ENCODE measurements around the gene FBXL7. TPM values are rescaled to one million over a fixed set of nuclear protein-coding genes. Genes with fewer than 3 reads are reported as not detected.

Gene FBXL7
- total RNA-seq, 1 donor from 2014 or later, result 12.3 TPM

DNA sequence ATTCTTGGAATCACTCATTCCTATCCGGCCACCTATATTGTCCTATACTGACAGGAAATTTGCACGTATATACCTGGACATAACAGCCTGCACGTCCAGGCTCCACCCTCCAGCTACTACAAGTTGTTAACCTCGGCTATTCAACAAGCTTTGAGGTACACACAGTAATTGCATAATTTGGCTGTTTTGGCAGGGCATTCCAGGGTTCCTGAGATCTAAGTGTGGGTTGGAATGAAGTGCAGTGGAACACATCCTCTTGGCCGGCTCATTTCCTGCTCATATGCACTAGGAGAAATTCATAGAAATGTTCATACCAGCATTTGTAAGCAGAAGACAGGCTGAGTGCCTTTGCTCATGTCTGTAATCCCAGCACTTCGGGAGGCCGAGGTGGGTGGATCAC is 222.3 kb downstream of the FBXL7 start:
- Mint-ChIP-seq H3K4me1 (peaks cover 3% of the 10 kb centered on the region), H3K36me3 (peaks cover 1% of the 10 kb centered on the region), H3K9me3 (peaks cover 15% of the 10 kb centered on the region), H3K27me3 (ENCODE audit: insufficient read depth, low read depth) (no peaks in the 10 kb centered on the region), H3K27ac (no peak overlapping the region), H3K4me3 (no peak overlapping the region)
- Histone ChIP-seq H3K9me3 (ENCODE audit: low read depth) (peaks cover 6% of the 10 kb centered on the region), H3K27me3 (no peaks in the 10 kb centered on the region), H3K4me3 (no peak overlapping the region), H3K79me2 (ENCODE audit: low read depth) (peaks cover 35% of the 10 kb centered on the region), H2AFZ (replicated peaks) (no peak overlapping the region), H3K27ac (no peak overlapping the region), H3K4me1 (peaks cover 15% of the 10 kb centered on the region), H3F3A (ENCODE audit: low read depth) (no peaks in the 10 kb centered on the region), H3K4me2 (no peak overlapping the region), H3K36me3 (no peaks in the 10 kb centered on the region), H4K20me1 (ENCODE audit: low read depth) (no peaks in the 10 kb centered on the region), H3K9ac (no peak overlapping the region)
- TF ChIP-seq CTCF (IDR thresholded peaks at IDR 0.05) (no peak), EZH2 (IDR thresholded peaks at IDR 0.05) (no peak), EZH2phosphoT487 (IDR thresholded peaks at IDR 0.05) (no peak)
- no peak for DNase-seq (ENCODE audit: low spot score)

DNA sequence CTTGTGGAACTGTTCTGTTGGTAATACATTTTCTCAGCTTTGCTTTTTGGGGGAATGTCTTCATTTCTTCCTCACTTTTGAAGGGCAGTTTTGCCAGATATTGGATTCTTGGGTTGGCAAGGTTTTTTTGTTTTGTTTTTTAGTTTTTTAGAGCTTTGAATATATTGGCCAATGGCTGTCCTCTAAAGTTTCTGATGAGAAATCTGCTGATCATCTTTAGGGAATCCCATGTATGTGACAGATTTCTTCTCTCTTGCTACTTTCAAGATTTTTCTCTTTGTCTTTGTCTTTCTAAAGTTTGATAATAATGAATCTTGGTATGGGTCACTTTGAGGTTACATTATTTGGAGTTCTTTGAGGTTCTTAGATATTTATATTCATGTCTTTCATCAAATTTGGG is 227.4 kb downstream of the FBXL7 start:
- Mint-ChIP-seq H3K9me3 (peaks cover 25% of the 10 kb centered on the region), H3K4me3 (no peak overlapping the region), H3K27me3 (ENCODE audit: insufficient read depth, low read depth) (no peaks in the 10 kb centered on the region), H3K27ac (no peak overlapping the region), H3K4me1 (no peaks in the 10 kb centered on the region), H3K36me3 (peaks cover 2% of the 10 kb centered on the region)
- no peak for TF ChIP-seq CTCF (IDR thresholded peaks at IDR 0.05)
- TF ChIP-seq EZH2 (IDR thresholded peaks at IDR 0.05), result no peak
- no peak for TF ChIP-seq EZH2phosphoT487 (IDR thresholded peaks at IDR 0.05)
- no peaks in the 10 kb centered on the region for H3K4me1 ChIP-seq
- no peaks in the 10 kb centered on the region for H3F3A ChIP-seq (ENCODE audit: low read depth)
- no peak overlapping the region for H3K4me2 ChIP-seq
- no peak overlapping the region for H3K9ac ChIP-seq
- no peaks in the 10 kb centered on the region for H3K27me3 ChIP-seq
- peaks cover 43% of the 10 kb centered on the region for H3K79me2 ChIP-seq (ENCODE audit: low read depth)
- no peak overlapping the region for H3K27ac ChIP-seq
- H3K4me3 ChIP-seq, result no peak overlapping the region
- H3K9me3 ChIP-seq (ENCODE audit: low read depth), result peaks cover 6% of the 10 kb centered on the region
- no peak overlapping the region for H2AFZ ChIP-seq (replicated peaks)
- no peak for DNase-seq (ENCODE audit: low spot score)
- H4K20me1 ChIP-seq (ENCODE audit: low read depth), result no peaks in the 10 kb centered on the region
- H3K36me3 ChIP-seq, result no peaks in the 10 kb centered on the region

DNA sequence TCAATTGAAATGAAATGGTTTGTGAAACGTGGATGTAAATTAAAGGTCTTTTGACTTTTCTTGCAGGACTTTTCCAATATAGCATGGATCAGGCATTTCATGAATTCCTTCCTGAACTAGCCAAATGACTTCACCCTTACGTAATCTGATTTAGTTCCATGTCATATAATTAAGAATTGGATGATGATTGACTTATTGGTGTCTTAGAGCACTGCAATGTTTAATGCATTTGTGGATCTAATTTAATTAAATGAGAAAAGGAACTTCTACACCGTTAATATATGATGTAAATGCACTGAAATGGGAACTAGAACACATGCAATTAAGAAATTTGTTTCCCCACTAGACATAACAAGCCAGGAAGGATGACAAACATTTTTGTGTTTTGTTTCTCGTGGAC is 228.8 kb downstream of the FBXL7 start:
- H3K4me1 ChIP-seq, result no peaks in the 10 kb centered on the region
- Mint-ChIP-seq H3K4me3 (no peak overlapping the region), H3K9me3 (peaks cover 25% of the 10 kb centered on the region), H3K27me3 (ENCODE audit: insufficient read depth, low read depth) (no peaks in the 10 kb centered on the region), H3K4me1 (no peaks in the 10 kb centered on the region), H3K36me3 (peaks cover 2% of the 10 kb centered on the region), H3K27ac (no peak overlapping the region)
- H3K79me2 ChIP-seq (ENCODE audit: low read depth), result peaks cover 43% of the 10 kb centered on the region
- H3K9ac ChIP-seq, result no peak overlapping the region
- H3F3A ChIP-seq (ENCODE audit: low read depth), result no peaks in the 10 kb centered on the region
- H2AFZ ChIP-seq (replicated peaks), result no peak overlapping the region
- H3K4me3 ChIP-seq, result no peak overlapping the region
- H3K27ac ChIP-seq, result no peak overlapping the region
- DNase-seq (ENCODE audit: low spot score), result no peak
- H3K36me3 ChIP-seq, result no peaks in the 10 kb centered on the region
- H4K20me1 ChIP-seq (ENCODE audit: low read depth), result no peaks in the 10 kb centered on the region
- H3K4me2 ChIP-seq, result no peak overlapping the region
- H3K27me3 ChIP-seq, result no peaks in the 10 kb centered on the region
- H3K9me3 ChIP-seq (ENCODE audit: low read depth), result peaks cover 6% of the 10 kb centered on the region
- TF ChIP-seq EZH2 (IDR thresholded peaks at IDR 0.05) (no peak), CTCF (IDR thresholded peaks at IDR 0.05) (no peak), EZH2phosphoT487 (IDR thresholded peaks at IDR 0.05) (no peak)
